WTC11 (cell line): ENCODE measurements around the gene IL10RA. TPM values are rescaled to one million over a fixed set of nuclear protein-coding genes. Genes with fewer than 3 reads are reported as not detected.

Source experiments
- ATAC-seq: fragments of 200-7000 bp; cut with Tn5 transposase; 2 replicates; pipeline ENCODE4 v1.10.0; 2021; ENCODE audit warnings: mild to moderate bottlenecking, moderate library complexity
- CTCF ChIA-PET: fragments of 300-600 bp; sonication (Branson Sonifier 250); formaldehyde crosslinking; loops from one replicate; lab custom pipeline; 2021; ENCODE audit warnings: antibody characterized with exemption; lab: Charles Lee
- POLR2A ChIA-PET: fragments of 350-600 bp; sonication (Branson Sonifier 250); formaldehyde crosslinking; loops from one replicate; lab custom pipeline; 2021; ENCODE audit warnings: antibody characterized with exemption; lab: Charles Lee
- DNase-seq: peaks from one replicate; pipeline ENCODE4 v3.0.0; 2021; ENCODE audit warnings: low spot score
- H3K27ac Mint-ChIP-seq: 2 replicates; pipeline ENCODE4 v1.8.0; 2021; ENCODE audit warnings: mixed read lengths
- H3K27me3 Mint-ChIP-seq: 2 replicates; pipeline ENCODE4 v1.8.0; 2021; ENCODE audit warnings: low read depth, mild to moderate bottlenecking, moderate library complexity, mixed read lengths
- H3K36me3 Mint-ChIP-seq: 2 replicates; pipeline ENCODE4 v1.8.0; 2021; ENCODE audit warnings: mixed read lengths
- H3K4me1 Mint-ChIP-seq: 2 replicates; pipeline ENCODE4 v1.8.0; 2022; ENCODE audit warnings: mixed read lengths
- H3K4me3 Mint-ChIP-seq: 2 replicates; pipeline ENCODE4 v1.8.0; 2021; ENCODE audit warnings: mild to moderate bottlenecking, moderate library complexity, mixed read lengths
- H3K9me3 Mint-ChIP-seq: 2 replicates; pipeline ENCODE4 v1.8.0; 2021; ENCODE audit warnings: mixed read lengths
- CDX4 ChIP-seq: fragments of 250-450 bp; sonication (Bioruptor Pico); IDR thresholded peaks from 2 replicates; pipeline ENCODE4 v1.9.0; 2021; ENCODE audit warnings: moderate library complexity, mild to moderate bottlenecking, inconsistent platforms, borderline replicate concordance
- EMX1 ChIP-seq: fragments of 250-450 bp; sonication (Bioruptor Pico); IDR thresholded peaks from 2 replicates; pipeline ENCODE4 v1.8.0; 2021; ENCODE audit warnings: mild to moderate bottlenecking
- FOXP1 ChIP-seq: sonication (generic); formaldehyde crosslinking; IDR thresholded peaks from 2 replicates; pipeline ENCODE4 v1.8.0; 2022; ENCODE audit warnings: missing genetic modification reagents, mild to moderate bottlenecking, moderate library complexity, borderline replicate concordance
- GTF2I ChIP-seq: fragments of 250-450 bp; sonication (Bioruptor Pico); conservative IDR thresholded peaks from 2 replicates; pipeline ENCODE4 v1.4.0; 2021; ENCODE audit warnings: mild to moderate bottlenecking
- HMGXB4 ChIP-seq: sonication (generic); formaldehyde crosslinking; IDR thresholded peaks from 2 replicates; pipeline ENCODE4 v1.8.1; 2023; ENCODE audit warnings: mild to moderate bottlenecking, moderate library complexity, missing genetic modification reagents
- NFATC4 ChIP-seq: fragments of 250-450 bp; sonication (Bioruptor Pico); IDR thresholded peaks from 2 replicates; pipeline ENCODE4 v1.9.0; 2021; ENCODE audit warnings: mild to moderate bottlenecking
- NR3C1 ChIP-seq: sonication (generic); formaldehyde crosslinking; conservative IDR thresholded peaks from 2 replicates; pipeline ENCODE4 v1.8.1; 2023; ENCODE audit warnings: low read depth, mild to moderate bottlenecking, missing genetic modification reagents
- RORB ChIP-seq: fragments of 250-450 bp; sonication (Bioruptor Pico); IDR thresholded peaks from 2 replicates; pipeline ENCODE4 v1.9.0; 2021; ENCODE audit warnings: mild to moderate bottlenecking
- SP1 ChIP-seq: sonication (generic); formaldehyde crosslinking; conservative IDR thresholded peaks from 2 replicates; pipeline ENCODE4 v1.8.1; 2022; ENCODE audit warnings: missing genetic modification reagents
- ZBTB43 ChIP-seq: sonication (generic); formaldehyde crosslinking; IDR thresholded peaks from 2 replicates; pipeline ENCODE4 v1.8.1; 2023; ENCODE audit warnings: mild to moderate bottlenecking, missing genetic modification reagents
- ZNF121 ChIP-seq: sonication (generic); formaldehyde crosslinking; IDR thresholded peaks from 2 replicates; pipeline ENCODE4 v1.8.0; 2023; ENCODE audit warnings: missing genetic modification reagents
- ZNF263 ChIP-seq: sonication (generic); formaldehyde crosslinking; IDR thresholded peaks from 2 replicates; pipeline ENCODE4 v1.8.1; 2022; ENCODE audit warnings: low read depth, mild to moderate bottlenecking, moderate library complexity, missing genetic modification reagents
- ZNF416 ChIP-seq: fragments of 250-450 bp; sonication (Bioruptor Pico); IDR thresholded peaks from 2 replicates; pipeline ENCODE4 v1.9.0; 2021; ENCODE audit warnings: mild to moderate bottlenecking, inconsistent platforms
- ZNF423 ChIP-seq: fragments of 250-450 bp; sonication (Bioruptor Pico); IDR thresholded peaks from 2 replicates; pipeline ENCODE4 v2.1.2; 2022; ENCODE audit warnings: mild to moderate bottlenecking, moderate library complexity
- ZNF512 ChIP-seq: sonication (generic); formaldehyde crosslinking; IDR thresholded peaks from 2 replicates; pipeline ENCODE4 v1.8.1; 2022; ENCODE audit warnings: missing genetic modification reagents, borderline replicate concordance
- total RNA-seq: library from RNA; stranded (reverse); gene quantifications from 3 replicates; pipeline ENCODE4 v1.2.3, GENCODE V29; 2021
- TF ChIP-seq, protein P1 (sequence below): sonication (generic); formaldehyde crosslinking; IDR thresholded peaks from 2 replicates; pipeline ENCODE4 v1.8.1; 2023; ENCODE audit warnings: mild to moderate bottlenecking, missing genetic modification reagents
- TF ChIP-seq, protein P2 (sequence below): sonication (generic); formaldehyde crosslinking; IDR thresholded peaks from 2 replicates; pipeline ENCODE4 v1.8.1; 2022; ENCODE audit warnings: mild to moderate bottlenecking, moderate library complexity, missing genetic modification reagents
- TF ChIP-seq, protein P3 (sequence below): sonication (generic); formaldehyde crosslinking; IDR thresholded peaks from 2 replicates; pipeline ENCODE4 v1.8.0; 2023; ENCODE audit warnings: missing genetic modification reagents, mild to moderate bottlenecking, borderline replicate concordance
- TF ChIP-seq, protein P4 (sequence below): sonication (generic); formaldehyde crosslinking; IDR thresholded peaks from 2 replicates; pipeline ENCODE4 v1.8.0; 2023; ENCODE audit warnings: missing genetic modification reagents

IL10RA gene
- total RNA-seq, 1 experiment from 2014 or later: 0.74 TPM

DNA sequence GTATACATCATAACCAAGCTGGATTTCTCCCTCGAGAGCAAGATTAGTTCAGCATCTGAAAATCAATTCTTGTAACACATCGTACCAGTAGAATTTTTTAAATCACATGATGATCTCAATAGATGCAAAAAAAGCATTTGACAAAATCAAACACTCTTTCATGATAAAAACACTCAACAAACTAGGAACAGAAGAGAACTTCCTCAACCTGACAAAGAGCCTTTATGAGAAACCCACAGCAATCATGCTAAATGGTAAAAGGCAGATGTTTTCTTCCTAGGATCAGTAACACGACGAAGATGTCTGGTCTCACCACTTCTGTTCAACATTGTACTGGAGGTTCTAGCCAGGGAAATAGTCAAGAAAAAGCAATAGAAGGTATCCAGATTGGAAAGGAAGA is 56.6 kb downstream of the IL10RA start:
- 0 out of 2 replicates have a peak, but pooled peaks cover 3% of the 10 kb centered on the region for H3K4me1 Mint-ChIP-seq
- H3K4me3 Mint-ChIP-seq: no peak overlapping the region
- ATAC-seq (no peak), DNase-seq (no peak)
- TF ChIP-seq SP1 (CRISPR knock-in tag) (no peak), RORB (no peak), ZBTB43 (no peak), NR3C1 (no peak), ZNF512 (CRISPR knock-in tag) (no peak), HMGXB4 (no peak), CDX4 (no peak), NFATC4 (CRISPR knock-in tag) (no peak), ZNF416 (CRISPR knock-in tag) (no peak), ZNF263 (CRISPR knock-in tag) (no peak), EMX1 (CRISPR knock-in tag) (no peak), GTF2I (CRISPR knock-in tag) (no peak), FOXP1 (CRISPR knock-in tag) (no peak), ZNF423 (CRISPR knock-in tag) (no peak), ZNF121 (CRISPR knock-in tag) (no peak)
- TF ChIP-seq, protein P1, sequence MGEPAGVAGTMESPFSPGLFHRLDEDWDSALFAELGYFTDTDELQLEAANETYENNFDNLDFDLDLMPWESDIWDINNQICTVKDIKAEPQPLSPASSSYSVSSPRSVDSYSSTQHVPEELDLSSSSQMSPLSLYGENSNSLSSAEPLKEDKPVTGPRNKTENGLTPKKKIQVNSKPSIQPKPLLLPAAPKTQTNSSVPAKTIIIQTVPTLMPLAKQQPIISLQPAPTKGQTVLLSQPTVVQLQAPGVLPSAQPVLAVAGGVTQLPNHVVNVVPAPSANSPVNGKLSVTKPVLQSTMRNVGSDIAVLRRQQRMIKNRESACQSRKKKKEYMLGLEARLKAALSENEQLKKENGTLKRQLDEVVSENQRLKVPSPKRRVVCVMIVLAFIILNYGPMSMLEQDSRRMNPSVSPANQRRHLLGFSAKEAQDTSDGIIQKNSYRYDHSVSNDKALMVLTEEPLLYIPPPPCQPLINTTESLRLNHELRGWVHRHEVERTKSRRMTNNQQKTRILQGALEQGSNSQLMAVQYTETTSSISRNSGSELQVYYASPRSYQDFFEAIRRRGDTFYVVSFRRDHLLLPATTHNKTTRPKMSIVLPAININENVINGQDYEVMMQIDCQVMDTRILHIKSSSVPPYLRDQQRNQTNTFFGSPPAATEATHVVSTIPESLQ (CRISPR knock-in tag): no peak
- TF ChIP-seq, protein P2, sequence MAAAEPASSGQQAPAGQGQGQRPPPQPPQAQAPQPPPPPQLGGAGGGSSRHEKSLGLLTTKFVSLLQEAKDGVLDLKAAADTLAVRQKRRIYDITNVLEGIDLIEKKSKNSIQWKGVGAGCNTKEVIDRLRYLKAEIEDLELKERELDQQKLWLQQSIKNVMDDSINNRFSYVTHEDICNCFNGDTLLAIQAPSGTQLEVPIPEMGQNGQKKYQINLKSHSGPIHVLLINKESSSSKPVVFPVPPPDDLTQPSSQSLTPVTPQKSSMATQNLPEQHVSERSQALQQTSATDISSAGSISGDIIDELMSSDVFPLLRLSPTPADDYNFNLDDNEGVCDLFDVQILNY: no peak
- TF ChIP-seq, protein P3, sequence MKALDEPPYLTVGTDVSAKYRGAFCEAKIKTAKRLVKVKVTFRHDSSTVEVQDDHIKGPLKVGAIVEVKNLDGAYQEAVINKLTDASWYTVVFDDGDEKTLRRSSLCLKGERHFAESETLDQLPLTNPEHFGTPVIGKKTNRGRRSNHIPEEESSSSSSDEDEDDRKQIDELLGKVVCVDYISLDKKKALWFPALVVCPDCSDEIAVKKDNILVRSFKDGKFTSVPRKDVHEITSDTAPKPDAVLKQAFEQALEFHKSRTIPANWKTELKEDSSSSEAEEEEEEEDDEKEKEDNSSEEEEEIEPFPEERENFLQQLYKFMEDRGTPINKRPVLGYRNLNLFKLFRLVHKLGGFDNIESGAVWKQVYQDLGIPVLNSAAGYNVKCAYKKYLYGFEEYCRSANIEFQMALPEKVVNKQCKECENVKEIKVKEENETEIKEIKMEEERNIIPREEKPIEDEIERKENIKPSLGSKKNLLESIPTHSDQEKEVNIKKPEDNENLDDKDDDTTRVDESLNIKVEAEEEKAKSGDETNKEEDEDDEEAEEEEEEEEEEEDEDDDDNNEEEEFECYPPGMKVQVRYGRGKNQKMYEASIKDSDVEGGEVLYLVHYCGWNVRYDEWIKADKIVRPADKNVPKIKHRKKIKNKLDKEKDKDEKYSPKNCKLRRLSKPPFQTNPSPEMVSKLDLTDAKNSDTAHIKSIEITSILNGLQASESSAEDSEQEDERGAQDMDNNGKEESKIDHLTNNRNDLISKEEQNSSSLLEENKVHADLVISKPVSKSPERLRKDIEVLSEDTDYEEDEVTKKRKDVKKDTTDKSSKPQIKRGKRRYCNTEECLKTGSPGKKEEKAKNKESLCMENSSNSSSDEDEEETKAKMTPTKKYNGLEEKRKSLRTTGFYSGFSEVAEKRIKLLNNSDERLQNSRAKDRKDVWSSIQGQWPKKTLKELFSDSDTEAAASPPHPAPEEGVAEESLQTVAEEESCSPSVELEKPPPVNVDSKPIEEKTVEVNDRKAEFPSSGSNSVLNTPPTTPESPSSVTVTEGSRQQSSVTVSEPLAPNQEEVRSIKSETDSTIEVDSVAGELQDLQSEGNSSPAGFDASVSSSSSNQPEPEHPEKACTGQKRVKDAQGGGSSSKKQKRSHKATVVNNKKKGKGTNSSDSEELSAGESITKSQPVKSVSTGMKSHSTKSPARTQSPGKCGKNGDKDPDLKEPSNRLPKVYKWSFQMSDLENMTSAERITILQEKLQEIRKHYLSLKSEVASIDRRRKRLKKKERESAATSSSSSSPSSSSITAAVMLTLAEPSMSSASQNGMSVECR (CRISPR knock-in tag): no peak
- TF ChIP-seq, protein P4, sequence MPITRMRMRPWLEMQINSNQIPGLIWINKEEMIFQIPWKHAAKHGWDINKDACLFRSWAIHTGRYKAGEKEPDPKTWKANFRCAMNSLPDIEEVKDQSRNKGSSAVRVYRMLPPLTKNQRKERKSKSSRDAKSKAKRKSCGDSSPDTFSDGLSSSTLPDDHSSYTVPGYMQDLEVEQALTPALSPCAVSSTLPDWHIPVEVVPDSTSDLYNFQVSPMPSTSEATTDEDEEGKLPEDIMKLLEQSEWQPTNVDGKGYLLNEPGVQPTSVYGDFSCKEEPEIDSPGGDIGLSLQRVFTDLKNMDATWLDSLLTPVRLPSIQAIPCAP (CRISPR knock-in tag): no peak
- ChIA-PET CTCF (no interaction called here), POLR2A (no interaction called here)
- no peaks in the 10 kb centered on the region for H3K9me3 Mint-ChIP-seq
- H3K36me3 Mint-ChIP-seq: no peaks in the 10 kb centered on the region
- no peak overlapping the region for H3K27ac Mint-ChIP-seq
- H3K27me3 Mint-ChIP-seq: peaks cover 1% of the 10 kb centered on the region; the same call in 1 of the 2 replicates
